GM19455 (cell line): ENCODE data around the gene PRKD2.

Experiments used
- ATAC-seq: cut with Tn5 transposase; IDR thresholded peaks from one replicate; pipeline ENCODE4 v1.9.1; 2021; ENCODE audit not compliant: unreplicated experiment

PRKD2 gene

GRCh38 chr19:46665072-46665471, 51.8 kb downstream of the PRKD2 start:
- no peak for ATAC-seq

DNA sequence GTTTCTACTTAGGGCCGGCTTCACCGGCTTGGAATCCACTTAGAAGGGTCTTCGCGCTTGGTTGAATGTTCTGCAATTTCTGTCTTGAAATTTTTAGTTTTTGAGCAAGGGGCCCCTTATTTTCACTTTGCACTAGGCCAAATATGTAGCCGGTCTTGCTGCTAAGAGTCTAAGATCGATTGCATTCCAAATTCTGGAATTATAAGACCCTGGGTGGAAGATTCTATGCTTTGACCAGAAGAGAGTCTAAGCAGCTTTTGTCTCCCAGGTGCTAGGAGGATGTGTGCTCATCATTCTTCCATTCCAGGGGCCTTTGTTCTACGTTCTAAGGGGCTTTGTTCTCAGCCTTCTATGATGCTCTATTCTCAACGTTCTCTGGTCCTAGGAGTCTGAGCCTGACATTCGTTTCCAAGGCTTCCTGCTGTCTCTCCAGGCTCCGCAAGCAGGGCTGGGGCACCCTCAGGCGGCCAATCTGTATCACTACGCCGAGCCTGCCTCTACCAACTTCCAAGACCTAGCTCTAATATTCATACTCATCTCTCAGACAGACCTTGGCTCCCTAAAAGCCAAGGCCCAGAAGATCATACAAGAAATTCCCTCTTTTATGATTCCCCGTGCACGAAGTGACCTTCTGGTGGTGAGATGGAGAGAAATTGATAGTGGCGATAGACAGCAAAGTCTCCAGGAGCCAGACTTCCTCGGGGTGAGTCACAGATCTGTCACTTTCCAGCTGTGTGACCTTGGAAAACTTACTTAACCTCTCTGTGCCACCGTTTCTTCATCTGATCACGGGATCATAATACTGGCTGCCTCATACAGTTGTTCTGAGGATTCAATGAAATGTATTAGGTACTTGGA, 55.0 kb downstream of the PRKD2 start:
- no peak for ATAC-seq

DNA sequence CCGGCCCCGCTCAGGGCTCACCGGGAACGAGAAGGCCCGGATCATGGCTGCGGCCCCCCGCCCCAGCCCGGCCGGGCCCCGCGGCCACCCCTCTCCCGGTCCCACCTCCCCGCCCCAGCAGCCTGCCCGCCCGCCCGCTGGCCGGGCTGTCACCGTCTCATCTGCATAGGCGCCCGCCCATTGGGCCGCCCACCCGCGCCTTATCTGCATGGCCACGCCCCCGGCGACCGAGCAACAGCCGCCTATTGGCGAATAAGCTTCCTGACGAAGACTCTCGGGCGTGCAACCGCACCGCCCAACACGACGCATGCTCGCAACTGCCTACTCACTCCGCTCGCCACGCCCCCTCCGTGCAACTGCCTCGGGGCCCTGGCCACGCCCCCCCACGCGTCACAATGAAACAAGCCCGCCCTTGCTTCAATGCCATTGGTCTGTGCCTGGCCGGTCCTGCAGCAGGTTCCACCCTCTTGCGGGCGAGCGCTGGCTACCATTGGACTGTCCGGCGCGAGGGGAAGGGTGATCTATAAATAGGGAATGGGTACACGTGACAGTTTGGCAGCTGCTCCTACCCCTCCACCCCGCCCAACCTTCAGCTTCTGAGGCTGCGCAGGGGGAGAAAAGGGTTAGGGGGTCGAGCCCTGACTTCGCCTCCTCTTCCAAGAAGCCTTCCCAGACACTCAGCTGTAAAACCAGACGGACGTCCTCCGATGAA, 55.7 kb downstream of the PRKD2 start, which contains the start of gene DACT3:
DACT3 (minus strand) TSS at position 163 of the 712 bp plus-strand sequence; CDS start at position 45, 118 bp downstream.
- ATAC-seq, result peak; percentile 91

GRCh38 chr19:46660551-46661019, 56.3 kb downstream of the PRKD2 start:
- ATAC-seq, result peak; percentile 8

DNA sequence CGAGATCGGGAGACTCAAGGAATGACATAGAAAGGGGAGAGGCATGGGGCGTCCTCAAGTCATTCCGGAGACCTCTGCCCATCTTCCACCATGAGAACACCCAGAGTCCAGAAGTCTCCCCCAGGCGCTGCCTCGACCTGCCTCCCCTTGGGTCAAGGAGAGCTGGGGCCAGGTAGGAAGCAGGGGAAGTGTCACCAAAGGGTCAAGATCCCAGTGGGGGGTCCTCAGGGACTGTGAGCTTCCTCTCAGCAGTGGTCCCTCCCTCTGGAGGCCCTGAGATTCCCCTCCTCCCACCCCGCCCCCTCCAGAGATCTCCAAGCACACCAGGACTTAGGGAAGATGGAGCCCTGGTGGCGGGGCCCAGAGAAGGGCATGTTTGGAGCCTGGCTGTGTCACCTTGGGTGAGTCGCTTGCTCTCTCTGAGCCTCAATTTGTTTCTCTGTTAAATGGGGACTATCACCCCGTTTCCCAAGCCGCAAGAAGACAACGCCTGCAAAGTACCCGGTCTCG, 56.9 kb downstream of the PRKD2 start:
- no peak for ATAC-seq

GRCh38 chr19:46659151-46660007, 57.5 kb downstream of the PRKD2 start:
- ATAC-seq, result no peak

DNA sequence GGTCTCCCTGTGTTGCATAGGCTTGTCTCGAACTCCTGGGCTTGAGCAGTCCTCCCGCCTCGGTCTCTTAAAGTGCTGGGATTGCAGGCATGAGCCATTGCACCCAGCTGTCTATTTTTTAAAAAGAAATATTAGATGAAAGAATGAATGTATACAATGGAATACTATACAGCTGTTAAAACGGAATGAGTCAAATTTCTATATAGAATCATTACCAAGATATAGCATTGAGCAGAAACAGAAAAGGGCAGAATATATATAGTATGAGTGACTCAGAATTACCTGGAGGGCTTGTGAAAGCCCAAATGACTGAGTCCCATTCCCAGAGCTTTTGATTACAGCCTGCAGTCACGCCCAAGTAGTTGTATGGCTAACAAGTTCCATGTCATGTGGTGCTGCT, 60.4 kb downstream of the PRKD2 start:
- ATAC-seq, result no peak

GRCh38 chr19:46654621-46655152, 62.2 kb downstream of the PRKD2 start:
- no peak for ATAC-seq

DNA sequence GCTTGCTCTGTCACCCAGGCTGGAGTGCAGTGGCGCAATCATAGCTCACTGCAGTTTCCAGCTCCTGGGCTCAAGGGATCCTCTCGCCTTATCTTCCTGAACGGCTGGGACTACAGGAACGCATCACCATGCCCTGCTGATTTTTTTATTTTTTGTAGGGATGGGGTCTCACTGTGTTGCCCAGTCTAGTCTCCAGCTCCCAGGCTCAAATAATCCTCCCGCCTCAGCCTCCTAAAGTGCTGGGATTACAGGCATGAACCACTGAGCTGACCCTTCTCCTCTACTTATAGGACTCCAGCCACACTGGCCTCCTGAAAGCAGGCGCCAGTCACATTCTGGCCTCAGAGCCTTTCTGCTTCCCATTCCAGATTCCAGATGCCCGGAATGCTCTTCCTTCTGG, 66.5 kb downstream of the PRKD2 start:
- no peak for ATAC-seq

- no peak for ATAC-seq
Observed at GRCh38 chr19:46648961-46649960, 67.7 kb downstream of the PRKD2 start.

- no peak for ATAC-seq
Observed at GRCh38 chr19:46648060-46648960, 68.6 kb downstream of the PRKD2 start.

DNA sequence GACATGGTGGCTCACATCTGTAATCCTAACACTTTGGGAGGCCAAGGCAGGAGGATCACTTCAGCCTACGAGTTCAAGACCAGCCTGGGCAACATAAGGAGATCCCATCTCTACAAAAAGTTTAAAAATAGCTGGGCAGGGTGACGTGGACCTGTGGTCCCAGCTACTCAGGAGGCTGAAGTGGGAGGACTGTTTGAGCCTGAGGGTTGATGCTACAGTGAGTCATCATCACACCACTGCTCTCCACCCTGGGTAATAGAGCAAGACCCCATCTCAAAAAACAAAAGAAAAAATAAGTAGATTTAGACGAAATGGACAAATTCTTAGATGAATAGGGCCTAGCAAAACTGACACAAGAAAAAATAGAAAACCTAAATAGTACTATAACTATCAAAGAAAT, 70.5 kb downstream of the PRKD2 start:
- ATAC-seq, result no peak

DNA sequence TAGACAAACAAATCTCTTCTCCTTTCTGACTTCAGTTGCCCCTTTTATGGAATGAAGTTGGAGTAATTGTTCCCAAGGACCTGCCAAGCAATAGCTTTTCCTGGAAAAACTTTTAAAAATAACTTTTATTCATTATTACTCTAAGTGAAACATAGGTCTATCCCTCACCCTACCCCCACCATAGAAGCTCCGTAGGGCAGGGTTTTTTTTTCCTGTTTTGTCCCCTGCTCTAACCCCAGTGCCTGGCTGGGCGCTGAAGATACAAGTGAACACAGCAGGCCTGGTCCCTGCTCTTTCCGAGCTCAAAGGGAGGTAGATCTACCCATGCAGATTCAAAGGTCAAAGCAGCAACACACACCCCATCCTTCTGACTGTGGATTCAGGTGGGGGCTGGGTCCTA, 72.2 kb downstream of the PRKD2 start:
- ATAC-seq, result no peak

GRCh38 chr19:46640656-46641055, 76.3 kb downstream of the PRKD2 start:
- ATAC-seq, result no peak

- ATAC-seq, result no peak
Observed at GRCh38 chr19:46639358-46640182, 77.3 kb downstream of the PRKD2 start.

- no peak for ATAC-seq
Observed at GRCh38 chr19:46637224-46637623, 79.7 kb downstream of the PRKD2 start.

DNA sequence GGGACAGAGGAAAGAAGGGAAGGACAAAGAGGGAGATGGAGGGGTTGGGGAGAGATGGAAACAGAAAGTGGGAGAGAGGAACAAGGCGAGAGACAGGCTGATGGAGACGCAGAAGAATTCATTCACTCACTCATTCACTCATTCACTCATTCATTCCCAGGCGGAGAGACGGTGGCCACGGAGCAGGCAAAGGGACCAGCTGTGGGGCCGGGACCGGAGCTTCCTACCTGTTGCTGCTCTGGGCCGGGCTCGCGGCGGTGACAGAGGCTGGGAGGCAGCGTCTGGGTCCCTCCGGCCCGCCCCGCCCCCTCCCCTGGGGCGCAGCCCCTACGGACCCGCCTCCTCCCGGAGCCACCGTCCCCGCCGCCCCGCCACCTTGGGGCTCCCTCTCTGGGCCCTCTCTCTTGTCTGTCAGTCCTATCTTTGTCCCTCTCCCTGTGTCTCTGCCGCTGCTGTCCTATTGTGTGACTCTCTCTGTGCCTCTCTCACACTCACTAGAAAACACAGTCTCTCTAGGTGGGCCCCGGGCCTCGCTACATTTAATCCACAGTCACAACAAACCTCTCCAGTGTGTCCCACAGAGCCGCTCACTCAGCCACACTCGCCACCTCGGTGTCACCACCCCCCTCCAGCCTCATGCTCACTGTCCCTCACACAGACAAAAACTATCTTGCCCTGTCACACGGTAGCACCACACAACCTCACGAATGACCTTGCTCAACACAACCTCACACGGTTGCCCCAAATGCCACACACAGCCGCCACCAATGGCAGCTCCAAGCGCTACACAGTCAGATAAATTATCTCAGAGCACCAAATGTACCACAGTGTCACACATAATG, 80.8 kb downstream of the PRKD2 start, which contains the start of gene GNG8:
GNG8 (minus strand) TSS at position 283 of the 842 bp plus-strand sequence. CDS start 1,520 bp downstream, outside the sequence.
- ATAC-seq, result no peak
